ENCODE data around the gene AGL.
A peak's percentile ranks its signal among the peaks of the same experiment; 100 is the strongest.

The AGL gene

DNA sequence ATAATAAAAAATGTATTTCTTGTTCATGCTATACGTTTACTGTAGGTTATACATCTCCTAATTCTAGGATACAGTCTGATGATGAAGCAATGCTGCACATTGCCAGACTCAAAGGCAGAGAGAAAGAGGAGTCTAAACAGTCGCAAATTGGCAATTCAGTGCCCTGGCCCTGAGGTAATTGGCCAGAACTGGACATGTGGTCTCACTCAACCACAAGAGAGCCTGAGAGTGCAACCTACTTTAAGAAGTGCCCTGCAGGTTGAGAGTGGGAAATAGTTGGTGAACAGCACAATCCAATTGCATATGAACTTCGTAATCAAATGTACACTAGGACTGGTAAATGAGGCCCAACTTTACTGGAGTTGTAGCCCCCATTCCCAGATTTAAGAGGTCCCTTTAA is 114.6 kb downstream of the AGL start:
- no peak overlapping the region for H3K14ac ChIP-seq (ENCODE audit: low read length)
- no peak overlapping the region for H3K9ac ChIP-seq (ENCODE audit: low read length)
- no peak overlapping the region for H3K4me2 ChIP-seq (ENCODE audit: low read length)
- peaks cover 5 to 6% of the 10 kb centered on the region in 2 experiments for H3K4me1 ChIP-seq (ENCODE audit: control insufficient read depth in 1 of 2, insufficient read depth in 2 of 2, low read length in 2 of 2)
- no peak overlapping the region for H3K27ac ChIP-seq (ENCODE audit: low read depth, low read length)
- H2AK5ac ChIP-seq (ENCODE audit: low read length), result no peak overlapping the region
- no peak overlapping the region for H4K8ac ChIP-seq (ENCODE audit: low read depth, low read length)
- H3K18ac ChIP-seq (ENCODE audit: low read length), result no peak overlapping the region
- H3K36me3 ChIP-seq (ENCODE audit: control insufficient read depth in 1 of 2, insufficient read depth in 2 of 2, low read length in 2 of 2), result no peaks in the 10 kb centered on the region
- no peak overlapping the region for H4K12ac ChIP-seq (ENCODE audit: low read depth, low read length)
- no peak overlapping the region for H3K23ac ChIP-seq (ENCODE audit: low read length)
- peak; percentile 50 to 72 for DNase-seq
- H3K79me2 ChIP-seq (ENCODE audit: control insufficient read depth, insufficient read depth, low read length, poor library complexity), result peaks cover 5% of the 10 kb centered on the region
- no peak overlapping the region for H2BK5ac ChIP-seq (ENCODE audit: low read depth, low read length, poor library complexity)
- H3K4ac ChIP-seq (ENCODE audit: low read depth, low read length), result no peak overlapping the region
- H3K9me3 ChIP-seq (ENCODE audit: insufficient read depth, low read depth, low read length), result no peaks in the 10 kb centered on the region
- H2BK12ac ChIP-seq (ENCODE audit: low read length), result no peak overlapping the region
- H2AFZ ChIP-seq (ENCODE audit: insufficient read depth, low read length, poor library complexity), result no peak overlapping the region
- no peaks in the 10 kb centered on the region for H3K27me3 ChIP-seq (ENCODE audit: insufficient read depth, low read length)
- no peak overlapping the region for H2BK120ac ChIP-seq (ENCODE audit: insufficient read depth, low read length, poor library complexity)
- H4K91ac ChIP-seq (ENCODE audit: low read depth, low read length), result no peak overlapping the region
- peaks cover 6% of the 10 kb centered on the region for H3K79me1 ChIP-seq (ENCODE audit: low read length)
- WGBS (ENCODE audit: extremely low coverage, insufficient coverage, insufficient read length), result no CpG with 5 or more reads among the region's 3 CpGs
- H3K4me3 ChIP-seq (ENCODE audit: low read depth, low read length), result no peak overlapping the region

DNA sequence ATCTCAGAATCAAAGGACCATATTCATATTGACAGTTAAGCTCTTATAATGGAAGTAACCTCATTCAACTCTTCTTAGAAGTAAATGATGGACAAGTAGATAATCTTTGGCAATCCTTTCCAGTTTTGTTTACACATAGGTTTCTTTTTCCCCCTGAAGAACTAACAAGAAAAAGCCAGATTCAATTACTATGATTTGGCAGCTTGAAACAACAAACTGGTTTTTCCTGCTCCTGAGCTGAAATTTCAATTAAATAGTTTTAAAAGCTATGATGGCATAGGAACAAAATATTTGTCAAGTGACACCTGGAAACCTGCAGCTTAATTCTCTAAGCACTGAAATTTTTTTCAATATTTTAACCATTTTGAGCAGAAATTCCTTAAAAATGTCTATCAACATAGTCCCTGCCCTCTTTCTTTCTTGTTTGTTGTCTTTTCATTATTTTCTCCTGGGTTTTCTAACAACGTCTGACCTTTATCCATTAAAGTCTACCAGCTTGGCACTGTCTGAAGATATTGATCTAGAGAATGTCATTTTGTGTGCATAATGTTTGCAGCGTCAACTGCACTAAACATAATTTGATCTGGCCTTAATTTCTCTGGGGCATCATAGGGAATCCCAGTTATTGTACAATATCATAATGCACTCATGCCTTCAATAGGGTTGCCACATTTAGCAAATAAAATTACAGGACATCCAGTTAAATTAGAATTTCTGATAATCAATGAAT is 115.7 kb downstream of the AGL start:
- WGBS (ENCODE audit: extremely low coverage, insufficient coverage, insufficient read length), result no CpG with 5 or more reads among the region's 2 CpGs
- H3K9me3 ChIP-seq (ENCODE audit: insufficient read depth, low read depth, low read length), result no peaks in the 10 kb centered on the region
- no peak overlapping the region for H4K12ac ChIP-seq (ENCODE audit: low read depth, low read length)
- H2AFZ ChIP-seq (ENCODE audit: insufficient read depth, low read length, poor library complexity), result no peak overlapping the region
- H3K23ac ChIP-seq (ENCODE audit: low read length), result no peak overlapping the region
- no peak overlapping the region for H2AK5ac ChIP-seq (ENCODE audit: low read length)
- H3K9ac ChIP-seq (ENCODE audit: low read length), result no peak overlapping the region
- no peak overlapping the region for H3K14ac ChIP-seq (ENCODE audit: low read length)
- peak; percentile 42 to 98 for DNase-seq
- no peak overlapping the region for H2BK5ac ChIP-seq (ENCODE audit: low read depth, low read length, poor library complexity)
- H2BK12ac ChIP-seq (ENCODE audit: low read length), result no peak overlapping the region
- no peak overlapping the region for H2BK120ac ChIP-seq (ENCODE audit: insufficient read depth, low read length, poor library complexity)
- no peak overlapping the region for H3K4me3 ChIP-seq (ENCODE audit: low read depth, low read length)
- H3K79me1 ChIP-seq (ENCODE audit: low read length), result peaks cover 10% of the 10 kb centered on the region
- peaks cover 9% of the 10 kb centered on the region for H3K79me2 ChIP-seq (ENCODE audit: control insufficient read depth, insufficient read depth, low read length, poor library complexity)
- H4K91ac ChIP-seq (ENCODE audit: low read depth, low read length), result no peak overlapping the region
- H3K4me2 ChIP-seq (ENCODE audit: low read length), result no peak overlapping the region
- peaks cover 5 to 6% of the 10 kb centered on the region in 2 experiments for H3K4me1 ChIP-seq (ENCODE audit: control insufficient read depth in 1 of 2, insufficient read depth in 2 of 2, low read length in 2 of 2)
- no peaks in the 10 kb centered on the region for H3K36me3 ChIP-seq (ENCODE audit: control insufficient read depth in 1 of 2, insufficient read depth in 2 of 2, low read length in 2 of 2)
- no peak overlapping the region for H3K18ac ChIP-seq (ENCODE audit: low read length)
- H4K8ac ChIP-seq (ENCODE audit: low read depth, low read length), result no peak overlapping the region
- no peak overlapping the region for H3K27ac ChIP-seq (ENCODE audit: low read depth, low read length)
- no peak overlapping the region for H3K4ac ChIP-seq (ENCODE audit: low read depth, low read length)
- no peaks in the 10 kb centered on the region for H3K27me3 ChIP-seq (ENCODE audit: insufficient read depth, low read length)

DNA sequence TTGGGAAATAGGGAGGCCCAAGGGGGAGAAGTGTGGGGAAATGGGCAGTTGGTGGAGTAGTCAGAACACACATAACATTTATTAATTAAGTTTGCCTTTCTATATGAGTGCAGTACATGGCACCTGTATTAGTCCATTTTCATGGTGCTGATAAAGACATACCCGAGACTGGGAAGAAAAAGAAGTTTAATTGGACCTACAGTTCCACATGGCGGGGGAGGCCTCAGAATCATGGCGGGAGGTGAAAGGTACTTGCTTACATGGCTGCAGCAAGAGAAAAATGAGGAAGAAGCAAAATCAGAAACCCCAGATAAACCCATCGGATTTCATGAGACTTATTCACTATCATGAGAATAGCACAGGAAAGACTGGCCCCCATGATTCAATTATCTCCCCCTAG is 118.1 kb downstream of the AGL start:
- Histone ChIP-seq H3K4me1 (ENCODE audit: control insufficient read depth in 1 of 2, insufficient read depth in 2 of 2, low read length in 2 of 2) (peaks cover 5 to 6% of the 10 kb centered on the region in 2 experiments), H3K4me3 (ENCODE audit: low read depth, low read length) (no peak overlapping the region), H3K27ac (ENCODE audit: low read depth, low read length) (no peak overlapping the region), H2BK5ac (ENCODE audit: low read depth, low read length, poor library complexity) (no peak overlapping the region), H3K79me1 (ENCODE audit: low read length) (peaks cover 10% of the 10 kb centered on the region), H2AK5ac (ENCODE audit: low read length) (no peak overlapping the region), H3K14ac (ENCODE audit: low read length) (no peak overlapping the region), H2BK12ac (ENCODE audit: low read length) (no peak overlapping the region), H3K4me2 (ENCODE audit: low read length) (no peak overlapping the region), H4K91ac (ENCODE audit: low read depth, low read length) (no peak overlapping the region), H4K8ac (ENCODE audit: low read depth, low read length) (no peak overlapping the region), H3K79me2 (ENCODE audit: control insufficient read depth, insufficient read depth, low read length, poor library complexity) (peaks cover 9% of the 10 kb centered on the region), H2BK120ac (ENCODE audit: insufficient read depth, low read length, poor library complexity) (no peak overlapping the region), H3K9me3 (ENCODE audit: insufficient read depth, low read depth, low read length) (no peaks in the 10 kb centered on the region), H3K23ac (ENCODE audit: low read length) (no peak overlapping the region), H2AFZ (ENCODE audit: insufficient read depth, low read length, poor library complexity) (no peak overlapping the region), H4K12ac (ENCODE audit: low read depth, low read length) (no peak overlapping the region), H3K4ac (ENCODE audit: low read depth, low read length) (no peak overlapping the region), H3K18ac (ENCODE audit: low read length) (no peak overlapping the region), H3K9ac (ENCODE audit: low read length) (no peak overlapping the region), H3K36me3 (ENCODE audit: control insufficient read depth in 1 of 2, insufficient read depth in 2 of 2, low read length in 2 of 2) (no peaks in the 10 kb centered on the region), H3K27me3 (ENCODE audit: insufficient read depth, low read length) (no peaks in the 10 kb centered on the region)
- no CpG with 5 or more reads among the region's 4 CpGs for WGBS (ENCODE audit: extremely low coverage, insufficient coverage, insufficient read length)
- DNase-seq, result no peak

DNA sequence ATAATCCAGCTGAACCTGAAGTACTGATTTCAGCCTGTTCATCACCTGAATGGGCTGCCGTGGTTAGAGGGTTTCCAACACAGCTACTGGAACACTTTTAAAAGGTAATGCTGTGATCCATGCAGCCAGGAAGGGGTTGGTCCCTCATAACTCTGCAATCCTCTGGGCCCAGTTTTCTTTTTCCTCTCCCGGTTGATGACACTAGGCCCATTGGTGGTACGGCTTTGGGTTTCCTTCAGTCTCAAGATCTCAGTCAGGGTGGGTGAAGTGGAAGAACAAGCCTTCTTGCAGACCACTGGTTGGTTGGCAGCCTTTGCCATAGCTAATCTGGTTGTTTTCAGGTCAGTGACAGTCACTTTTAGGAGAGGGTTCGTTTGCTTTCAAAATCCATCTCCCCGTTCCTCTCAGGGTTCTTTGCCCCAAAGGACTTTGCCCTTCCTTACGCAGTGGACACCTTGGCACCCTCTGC is 119.1 kb downstream of the AGL start:
- Histone ChIP-seq H3K4me2 (ENCODE audit: low read length) (peak overlapping the region; percentile 85), H2AFZ (ENCODE audit: insufficient read depth, low read length, poor library complexity) (peak overlapping the region; percentile 90), H2BK12ac (ENCODE audit: low read length) (no peak overlapping the region), H3K9ac (ENCODE audit: low read length) (peak overlapping the region; percentile 64), H4K8ac (ENCODE audit: low read depth, low read length) (peak overlapping the region; percentile 98), H4K12ac (ENCODE audit: low read depth, low read length) (peak overlapping the region; percentile 90), H3K9me3 (ENCODE audit: insufficient read depth, low read depth, low read length) (no peaks in the 10 kb centered on the region), H3K4me3 (ENCODE audit: low read depth, low read length) (peak overlapping the region; percentile 90), H2BK5ac (ENCODE audit: low read depth, low read length, poor library complexity) (no peak overlapping the region), H3K36me3 (ENCODE audit: control insufficient read depth in 1 of 2, insufficient read depth in 2 of 2, low read length in 2 of 2) (no peaks in the 10 kb centered on the region), H2AK5ac (ENCODE audit: low read length) (no peak overlapping the region), H3K79me1 (ENCODE audit: low read length) (peaks cover 10% of the 10 kb centered on the region), H3K27ac (ENCODE audit: low read depth, low read length) (peak overlapping the region; percentile 46), H3K18ac (ENCODE audit: low read length) (peak overlapping the region; percentile 67), H3K4ac (ENCODE audit: low read depth, low read length) (peak overlapping the region; percentile 30), H3K4me1 (ENCODE audit: control insufficient read depth in 1 of 2, insufficient read depth in 2 of 2, low read length in 2 of 2) (peaks cover 5 to 6% of the 10 kb centered on the region in 2 experiments), H2BK120ac (ENCODE audit: insufficient read depth, low read length, poor library complexity) (peak overlapping the region; percentile 47), H3K14ac (ENCODE audit: low read length) (peak overlapping the region; percentile 91), H3K27me3 (ENCODE audit: insufficient read depth, low read length) (no peaks in the 10 kb centered on the region), H3K23ac (ENCODE audit: low read length) (peak overlapping the region; percentile 15), H4K91ac (ENCODE audit: low read depth, low read length) (peak overlapping the region; percentile 94), H3K79me2 (ENCODE audit: control insufficient read depth, insufficient read depth, low read length, poor library complexity) (peaks cover 9% of the 10 kb centered on the region)
- no CpG with 5 or more reads among the region's 6 CpGs for WGBS (ENCODE audit: extremely low coverage, insufficient coverage, insufficient read length)
- peak in 1 of 2 donors; percentile 26 for DNase-seq
